ENCODE data around the gene ELF5. TPM values are rescaled to one million over a fixed set of nuclear protein-coding genes. Genes with fewer than 3 reads are reported as not detected.

ELF5 gene
- total and polyA plus RNA-seq, 2 of the 8 experiments (the other 6 are each of a cell fraction or from before 2014, with no cell fraction given) = not detected

GRCh38 chr11:34505874-34506273 is 7.7 kb downstream of the ELF5 start:
- no peak overlapping the region for H3K23ac ChIP-seq (ENCODE audit: insufficient read length)
- H2AFZ ChIP-seq (ENCODE audit: low read length) = no peak overlapping the region
- H3K4me1 ChIP-seq (replicated peaks in 1 of 4; ENCODE audit: control insufficient read depth in 3 of 4, insufficient read depth in 4 of 4, low read length in 3 of 4) = no peaks in the 10 kb centered on the region
- H4K91ac ChIP-seq (replicated peaks; ENCODE audit: insufficient read length, low read length) = no peak overlapping the region
- H4K5ac ChIP-seq (ENCODE audit: insufficient read length, low read depth, low read length) = no peak overlapping the region
- no peak for FAIRE-seq
- no peak overlapping the region for H3K27ac ChIP-seq (ENCODE audit: low read depth, low read length)
- H3K18ac ChIP-seq (ENCODE audit: extremely low read depth, low read length) = no peak overlapping the region
- TF ChIP-seq BRCA1 (IDR thresholded peaks at IDR 0.05; ENCODE audit: low read depth, low read length) (no peak), ZNF274 (IDR thresholded peaks at IDR 0.05; ENCODE audit: borderline replicate concordance, extremely low read depth, low read length) (no peak), PHF8 (conservative IDR thresholded peaks at IDR 0.05; ENCODE audit: low read depth, low read length) (no peak), CHD1 (IDR thresholded peaks at IDR 0.05; ENCODE audit: low read depth, low read length) (no peak), BACH1 (IDR thresholded peaks at IDR 0.05; ENCODE audit: low read length) (no peak)
- ChIA-PET CTCF (ENCODE audit: partially characterized antibody) (interaction anchor here (1.2 kb wide), 1 partner anchor 13 kb away, joined by 6 read pairs; no protein-coding TSS in a partner anchor), POLR2A (ENCODE audit: partially characterized antibody) (no interaction called here)
- H2BK12ac ChIP-seq (ENCODE audit: low read depth, low read length) = no peak overlapping the region
- no peak overlapping the region for H2BK5ac ChIP-seq (ENCODE audit: low read depth, low read length)
- no peak overlapping the region for H2BK15ac ChIP-seq (ENCODE audit: low read length)
- H2BK120ac ChIP-seq (replicated peaks; ENCODE audit: low read depth, low read length) = no peak overlapping the region
- H4K8ac ChIP-seq (ENCODE audit: extremely low read depth, insufficient read depth, low read length) = no peak overlapping the region
- H3K9ac ChIP-seq (replicated peaks in 1 of 4; ENCODE audit: extremely low read depth in 1 of 4, low read depth in 3 of 4, low read length in 3 of 4) = no peak overlapping the region
- H3K23me2 ChIP-seq (ENCODE audit: low read depth, low read length) = no peaks in the 10 kb centered on the region
- no peak for DNase-seq (ENCODE audit: low read depth in 1 of 2, low spot score in 2 of 2)
- H3K79me1 ChIP-seq (ENCODE audit: low read depth, low read length) = no peaks in the 10 kb centered on the region
- no peaks in the 10 kb centered on the region for H3K27me3 ChIP-seq (replicated peaks in 1 of 4; ENCODE audit: control insufficient read depth in 3 of 4, extremely low read depth in 1 of 4, insufficient read depth in 3 of 4, low read length in 3 of 4)
- no peak overlapping the region for H3K4me2 ChIP-seq (ENCODE audit: insufficient read depth in 1 of 2, low read depth in 2 of 2, low read length in 2 of 2)
- H3K4ac ChIP-seq (replicated peaks; ENCODE audit: insufficient read length, low read depth, low read length) = no peak overlapping the region
- H3K4me3 ChIP-seq (ENCODE audit: extremely low read depth in 1 of 4, insufficient read depth in 2 of 4, low read depth in 3 of 4, low read length in 4 of 4) = no peak overlapping the region
- H3K79me2 ChIP-seq (ENCODE audit: control insufficient read depth in 1 of 2, insufficient read depth in 2 of 2, low read length in 2 of 2) = no peaks in the 10 kb centered on the region
- H4K20me1 ChIP-seq (replicated peaks in 1 of 2; ENCODE audit: control insufficient read depth in 1 of 2, insufficient read depth in 2 of 2, low read length in 2 of 2) = no peaks in the 10 kb centered on the region
- no peaks in the 10 kb centered on the region for H3K9me3 ChIP-seq (ENCODE audit: insufficient read depth in 2 of 2, low read depth in 1 of 2, low read length in 1 of 2)
- whole genome bisulfite sequencing, 2 experiments (ENCODE audit: extremely low coverage in 1 of 2, insufficient coverage in 1 of 2, insufficient read length in 1 of 2, insufficient replicate concordance in 2 of 2, low coverage in 1 of 2, low lambda C conversion rate in 2 of 2, missing lambda C conversion rate in 1 of 2) = 92% methylated on average over 5 of the region's 5 CpGs; no CpG with 5 or more reads in 1 of the 2 experiments
- H3K36me3 ChIP-seq (ENCODE audit: control insufficient read depth in 2 of 4, insufficient read depth in 4 of 4, low read length in 3 of 4) = no peaks in the 10 kb centered on the region
- no peak overlapping the region for H2BK20ac ChIP-seq (ENCODE audit: low read length)
- no peak overlapping the region for H3K14ac ChIP-seq (ENCODE audit: insufficient read length)
- H2AK5ac ChIP-seq (ENCODE audit: low read depth, low read length) = no peak overlapping the region
- H3K56ac ChIP-seq (replicated peaks; ENCODE audit: insufficient read length, low read depth, low read length) = no peak overlapping the region

Data from H1 (cell line).